ENCODE measurements around the gene ACTR3.

Gene ACTR3

DNA sequence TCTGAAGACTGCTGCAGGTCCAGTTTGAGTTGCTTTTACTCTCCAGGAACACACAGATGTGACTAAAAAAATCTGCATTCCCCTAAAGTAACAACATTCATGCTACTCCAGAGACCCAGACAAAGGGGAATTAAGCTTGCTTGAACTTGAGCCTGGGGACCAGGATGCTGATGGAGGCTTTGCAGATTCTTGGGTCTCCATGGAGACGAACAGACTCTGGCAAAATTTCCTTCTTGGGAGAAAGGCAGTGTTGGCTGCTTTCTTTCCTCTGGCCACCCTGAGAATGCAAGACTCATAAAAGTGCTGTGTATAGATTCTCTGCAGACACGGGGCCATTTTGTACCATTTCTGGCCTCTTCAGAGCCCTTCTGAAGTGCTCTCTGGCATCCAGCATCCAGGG lies 112.0 kb downstream of the ACTR3 start:
- no peak for DNase-seq (ENCODE audit: low spot score)
- in situ Hi-C loops (cut with MboI; ENCODE audit: low sequenced_read_pairs, unreplicated experiment) = no loop called here
- TF ChIP-seq, protein P1, sequence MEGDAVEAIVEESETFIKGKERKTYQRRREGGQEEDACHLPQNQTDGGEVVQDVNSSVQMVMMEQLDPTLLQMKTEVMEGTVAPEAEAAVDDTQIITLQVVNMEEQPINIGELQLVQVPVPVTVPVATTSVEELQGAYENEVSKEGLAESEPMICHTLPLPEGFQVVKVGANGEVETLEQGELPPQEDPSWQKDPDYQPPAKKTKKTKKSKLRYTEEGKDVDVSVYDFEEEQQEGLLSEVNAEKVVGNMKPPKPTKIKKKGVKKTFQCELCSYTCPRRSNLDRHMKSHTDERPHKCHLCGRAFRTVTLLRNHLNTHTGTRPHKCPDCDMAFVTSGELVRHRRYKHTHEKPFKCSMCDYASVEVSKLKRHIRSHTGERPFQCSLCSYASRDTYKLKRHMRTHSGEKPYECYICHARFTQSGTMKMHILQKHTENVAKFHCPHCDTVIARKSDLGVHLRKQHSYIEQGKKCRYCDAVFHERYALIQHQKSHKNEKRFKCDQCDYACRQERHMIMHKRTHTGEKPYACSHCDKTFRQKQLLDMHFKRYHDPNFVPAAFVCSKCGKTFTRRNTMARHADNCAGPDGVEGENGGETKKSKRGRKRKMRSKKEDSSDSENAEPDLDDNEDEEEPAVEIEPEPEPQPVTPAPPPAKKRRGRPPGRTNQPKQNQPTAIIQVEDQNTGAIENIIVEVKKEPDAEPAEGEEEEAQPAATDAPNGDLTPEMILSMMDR (IDR thresholded peaks at IDR 0.05; ENCODE audit: borderline replicate concordance, control extremely low read depth, extremely low read depth, insufficient read depth, missing control alignments) = no peak

DNA sequence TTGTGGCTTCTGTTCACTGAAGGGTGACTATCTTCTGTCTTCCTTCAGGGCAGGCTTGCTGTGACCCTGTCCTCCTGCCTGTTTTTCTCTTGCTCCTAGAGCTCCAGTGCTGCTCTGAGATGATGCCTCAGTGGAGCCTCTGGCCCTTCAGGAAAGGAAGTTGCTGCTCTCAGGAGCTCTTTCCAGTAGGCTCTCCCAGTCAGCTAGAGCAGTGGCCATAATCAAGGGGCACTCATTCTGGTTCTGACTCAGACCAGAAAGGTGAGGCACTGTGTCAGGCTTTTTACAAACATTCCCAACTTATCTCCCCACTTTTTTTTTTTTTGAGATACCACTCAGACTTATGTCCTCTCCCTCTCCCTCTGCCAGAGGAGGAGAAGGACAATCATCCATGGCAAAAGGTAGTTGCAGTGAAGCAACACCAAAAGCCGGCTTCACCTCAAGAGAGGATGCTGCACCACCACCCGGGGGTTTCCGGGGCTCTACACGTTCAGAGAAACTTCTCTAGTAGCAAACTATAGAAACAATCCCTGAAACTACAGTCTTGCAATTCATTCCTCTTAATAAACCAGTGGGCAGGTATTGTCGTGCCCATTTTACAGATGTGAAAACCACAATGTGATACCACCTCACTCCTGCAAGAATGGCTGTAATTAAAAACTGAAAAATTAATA lies 115.4 kb downstream of the ACTR3 start:
- no peak for DNase-seq (ENCODE audit: low spot score)
- TF ChIP-seq, protein P1 (IDR thresholded peaks at IDR 0.05; ENCODE audit: borderline replicate concordance, control extremely low read depth, extremely low read depth, insufficient read depth, missing control alignments) = no peak
- in situ Hi-C loops (cut with MboI; ENCODE audit: low sequenced_read_pairs, unreplicated experiment) = no loop called here

DNA sequence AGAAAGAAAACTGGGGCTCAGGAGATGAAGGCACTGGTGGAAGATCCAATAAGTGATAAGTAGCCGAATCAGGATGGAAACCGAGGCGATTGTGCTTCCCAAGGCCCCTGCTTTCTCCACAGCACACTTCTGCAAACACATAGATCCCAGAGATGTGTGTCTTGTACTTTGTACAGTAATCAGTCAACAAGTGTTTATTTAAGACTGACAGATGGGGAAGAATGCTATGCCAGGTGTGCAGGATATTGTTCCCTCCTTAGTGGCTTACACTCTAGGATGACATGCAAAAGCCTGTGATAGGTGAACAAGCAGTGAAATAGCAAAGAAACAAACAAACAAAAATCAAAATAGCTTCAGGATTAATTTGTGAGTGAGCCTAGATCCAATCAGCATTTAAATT lies 116.6 kb downstream of the ACTR3 start:
- TF ChIP-seq, protein P1 (IDR thresholded peaks at IDR 0.05; ENCODE audit: borderline replicate concordance, control extremely low read depth, extremely low read depth, insufficient read depth, missing control alignments) = no peak
- in situ Hi-C loops (cut with MboI; ENCODE audit: low sequenced_read_pairs, unreplicated experiment) = no loop called here
- no peak for DNase-seq (ENCODE audit: low spot score)

DNA sequence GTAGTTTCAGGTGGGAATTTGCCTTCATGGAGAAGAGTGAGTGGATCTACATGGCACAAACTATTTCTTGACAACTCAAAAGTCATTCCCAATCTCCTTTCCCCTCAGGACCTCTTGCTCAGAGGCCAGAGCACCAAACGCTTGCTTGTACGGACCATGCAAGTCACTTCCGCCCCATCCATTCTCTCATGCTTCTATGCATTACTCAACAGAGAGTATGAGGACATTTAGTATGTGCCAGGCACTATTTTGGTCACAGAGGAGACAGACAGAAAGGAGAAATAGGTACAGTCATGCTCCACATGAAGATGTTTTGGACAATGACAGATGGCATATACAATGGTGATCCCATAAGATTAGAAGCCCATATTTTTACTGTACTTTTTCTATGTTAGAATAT lies 117.5 kb downstream of the ACTR3 start:
- TF ChIP-seq, protein P1 (IDR thresholded peaks at IDR 0.05; ENCODE audit: borderline replicate concordance, control extremely low read depth, extremely low read depth, insufficient read depth, missing control alignments) = no peak
- no peak for DNase-seq (ENCODE audit: low spot score)

DNA sequence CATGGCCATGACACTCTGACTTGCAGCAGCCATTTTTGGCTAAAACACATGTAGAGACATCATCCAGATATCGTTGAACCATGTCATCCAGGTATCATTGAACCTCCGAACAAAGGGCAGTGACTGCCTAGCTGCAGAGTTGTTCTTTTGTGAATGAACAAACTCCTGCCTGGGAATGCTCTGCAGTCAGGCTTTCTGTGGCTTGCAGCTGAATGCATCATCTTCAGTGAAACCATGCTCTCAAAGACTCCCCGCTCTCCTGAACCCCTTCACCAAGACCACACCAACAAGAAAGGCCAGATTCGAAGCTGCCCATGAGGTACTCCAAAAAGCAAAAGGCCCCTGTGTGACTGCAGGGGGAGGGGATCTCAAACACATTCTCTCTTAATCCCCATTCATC lies 118.8 kb downstream of the ACTR3 start:
- TF ChIP-seq, protein P1 (IDR thresholded peaks at IDR 0.05; ENCODE audit: borderline replicate concordance, control extremely low read depth, extremely low read depth, insufficient read depth, missing control alignments) = no peak
- no peak for DNase-seq (ENCODE audit: low spot score)
- in situ Hi-C loops (cut with MboI; ENCODE audit: low sequenced_read_pairs, unreplicated experiment) = no loop called here

More for the DNA sequence above, 117.5 kb downstream of the ACTR3 start:
- in situ Hi-C loops (cut with MboI; ENCODE audit: low sequenced_read_pairs, unreplicated experiment) = no loop called here

DNA sequence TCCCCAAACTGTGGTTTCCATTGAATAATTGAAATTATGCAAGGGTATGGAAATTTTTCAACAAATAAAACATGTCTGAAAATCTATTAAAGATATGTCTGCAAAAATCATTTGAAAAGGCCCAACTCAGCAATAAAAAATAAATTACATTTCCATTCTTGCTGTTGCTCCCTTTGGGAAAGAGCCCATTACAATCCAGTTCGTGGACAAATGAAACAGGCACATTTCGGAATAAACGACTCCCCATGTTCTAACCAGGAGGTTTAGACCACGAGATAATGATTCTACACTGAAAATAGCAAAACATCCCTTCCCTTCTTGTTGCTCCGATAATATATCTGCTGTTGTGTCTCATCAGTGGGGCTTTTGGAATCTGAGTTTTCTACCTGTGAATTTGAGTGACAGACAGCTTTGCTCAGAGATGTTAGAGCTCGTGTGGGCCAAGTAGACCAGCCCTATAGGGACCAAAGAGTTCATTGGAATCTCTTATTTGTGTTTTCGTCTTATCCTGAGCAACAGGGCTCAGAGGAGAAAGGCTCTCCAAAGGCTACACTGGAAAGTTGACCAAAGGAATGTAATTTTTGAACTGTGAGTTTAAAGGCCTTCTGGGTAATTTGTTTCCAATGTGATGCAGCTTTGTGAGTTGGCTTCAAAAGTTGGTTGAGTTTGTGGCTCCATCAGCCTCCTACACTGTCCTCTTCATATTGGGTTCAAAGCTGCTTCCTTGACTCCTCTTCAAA lies 119.5 kb downstream of the ACTR3 start:
- in situ Hi-C loops (cut with MboI; ENCODE audit: low sequenced_read_pairs, unreplicated experiment) = no loop called here
- no peak for DNase-seq (ENCODE audit: low spot score)
- TF ChIP-seq, protein P1 (IDR thresholded peaks at IDR 0.05; ENCODE audit: borderline replicate concordance, control extremely low read depth, extremely low read depth, insufficient read depth, missing control alignments) = no peak
